Activated T-helper 17 cell treated with anti-CD3 and anti-CD28 coated beads, Interleukin-2, amount 50 U/mL, for 72 hours (primary cell): Measurements from ENCODE around the gene CUL4A. TPM values are rescaled to one million over a fixed set of nuclear protein-coding genes. Genes with fewer than 3 reads are reported as not detected.
"Not testable (repeated sequence)": the region's sequence is repeated elsewhere in the genome, so short reads cannot be mapped to it uniquely, and the experiment has no call there.

ENCODE experiments used
- ATAC-seq: fragments of 150-1000 bp; cut with Tn5 transposase; replicated peaks from 2 replicates; pipeline ENCODE4 v1.10.0; 2021; ENCODE audit warnings: mild to moderate bottlenecking, moderate library complexity
- H3K27ac Mint-ChIP-seq: one replicate; pipeline ENCODE4 v1.8.0; 2022; ENCODE audit warnings: mixed read lengths
- H3K27me3 Mint-ChIP-seq: one replicate; pipeline ENCODE4 v1.8.0; 2022; ENCODE audit warnings: mixed read lengths
- H3K36me3 Mint-ChIP-seq: one replicate; pipeline ENCODE4 v1.8.0; 2022; ENCODE audit warnings: low read depth, mild to moderate bottlenecking, mixed read lengths
- H3K4me1 Mint-ChIP-seq: one replicate; pipeline ENCODE4 v1.8.0; 2022; ENCODE audit warnings: mixed read lengths
- H3K4me3 Mint-ChIP-seq: one replicate; pipeline ENCODE4 v1.8.0; 2022; ENCODE audit warnings: mild to moderate bottlenecking, mixed read lengths
- H3K9me3 Mint-ChIP-seq: one replicate; pipeline ENCODE4 v1.8.0; 2022; ENCODE audit warnings: mixed read lengths
- total RNA-seq, 2 donors: library from RNA; stranded (reverse); gene quantifications; one replicate each; pipeline ENCODE4 v1.2.3, GENCODE V29; 2022

Gene CUL4A
- total RNA-seq = 100 to 1,000 TPM in 1 of 2 donors, 10 to 100 TPM in 1; 98.9 to 100 TPM

DNA sequence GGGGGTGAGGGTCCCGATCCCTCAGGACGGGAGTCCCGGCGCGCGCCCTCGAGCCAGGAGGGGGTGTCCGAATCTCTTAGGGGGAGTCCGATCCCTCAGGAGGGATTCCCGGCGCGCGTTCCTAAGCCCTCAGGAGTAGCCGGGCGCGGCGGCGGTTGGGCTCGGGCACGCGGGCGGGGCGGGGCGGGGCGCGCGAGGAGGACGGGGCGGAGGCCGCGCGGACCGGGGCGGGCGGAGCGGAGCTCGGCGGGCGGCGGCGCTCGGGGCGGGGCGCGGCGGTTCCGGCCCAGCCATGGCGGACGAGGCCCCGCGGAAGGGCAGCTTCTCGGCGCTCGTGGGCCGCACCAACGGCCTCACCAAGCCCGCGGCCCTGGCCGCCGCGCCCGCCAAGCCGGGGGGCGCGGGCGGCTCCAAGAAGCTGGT, at the start of gene CUL4A:
Gene CUL4A (plus strand): TSS at position 278 of the 423 bp plus-strand sequence. CDS start 15 bp downstream, at position 293.
- peak within 1 kb of the TSS; percentile 97 for H3K4me3 Mint-ChIP-seq
- H3K27me3 Mint-ChIP-seq = no peaks in the 10 kb centered on the region
- peak; percentile 64 for ATAC-seq
- peaks cover 69% of the 10 kb centered on the region for H3K36me3 Mint-ChIP-seq
- H3K4me1 Mint-ChIP-seq = peaks cover 36% of the 10 kb centered on the region
- H3K27ac Mint-ChIP-seq = peak within 1 kb of the TSS; percentile 65
- no peaks in the 10 kb centered on the region for H3K9me3 Mint-ChIP-seq

GRCh38 chr13:113159701-113160100, 49.7 kb upstream of the CUL4A start:
- Mint-ChIP-seq H3K27me3 (no peaks in the 10 kb centered on the region), H3K4me1 (peaks cover 2% of the 10 kb centered on the region), H3K36me3 (peaks cover 4% of the 10 kb centered on the region), H3K4me3 (peak overlapping the region; percentile 63), H3K27ac (no peak overlapping the region), H3K9me3 (peaks cover 6% of the 10 kb centered on the region)
- ATAC-seq = no peak

DNA sequence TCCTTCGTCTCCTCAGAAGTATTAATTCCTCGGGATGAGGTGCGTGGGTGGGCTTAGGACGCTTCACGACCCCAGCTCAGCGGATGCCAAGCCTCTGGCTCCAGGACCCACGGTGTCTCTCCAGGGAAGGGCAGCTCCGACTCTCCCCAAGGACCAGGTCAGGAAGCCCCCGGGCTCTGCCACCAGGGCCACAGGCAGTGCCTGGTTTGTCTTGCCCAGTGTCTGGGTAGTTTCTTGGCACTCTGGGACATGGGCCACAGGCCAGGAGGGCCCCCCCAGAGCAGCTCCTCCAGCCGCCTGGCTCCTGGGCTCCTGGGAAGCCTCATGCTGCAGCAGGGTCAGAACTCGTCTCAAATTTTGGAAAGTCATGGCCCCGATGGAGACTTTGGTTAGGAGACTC, 48.4 kb upstream of the CUL4A start:
- Mint-ChIP-seq H3K4me3 (peak overlapping the region; percentile 63), H3K27me3 (no peaks in the 10 kb centered on the region), H3K36me3 (peaks cover 2% of the 10 kb centered on the region), H3K27ac (peak overlapping the region; percentile 83), H3K9me3 (no peaks in the 10 kb centered on the region), H3K4me1 (peaks cover 14% of the 10 kb centered on the region)
- no peak for ATAC-seq

DNA sequence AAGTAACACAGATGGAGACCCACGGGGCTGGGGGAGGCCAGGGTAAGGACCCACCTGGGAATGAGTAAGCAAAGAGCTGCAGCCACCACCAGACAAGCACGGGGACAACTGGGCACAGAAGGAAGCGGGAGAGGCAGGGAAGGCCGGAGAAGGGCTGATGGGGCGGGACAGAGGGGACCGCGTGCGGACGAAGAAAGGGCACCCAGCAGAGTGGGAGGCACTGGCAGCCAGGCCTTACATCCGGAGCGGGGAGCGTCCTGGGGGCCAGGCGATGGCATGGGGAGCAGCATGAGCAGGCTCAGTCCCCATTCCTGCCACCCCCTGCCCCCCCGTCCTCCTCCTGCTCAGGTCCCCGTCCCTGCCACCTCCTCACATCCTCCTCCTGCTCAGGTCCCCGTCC, 48.0 kb upstream of the CUL4A start:
- Mint-ChIP-seq H3K9me3 (no peaks in the 10 kb centered on the region), H3K27ac (peak overlapping the region; percentile 83), H3K4me1 (peaks cover 19% of the 10 kb centered on the region), H3K27me3 (no peaks in the 10 kb centered on the region), H3K4me3 (peak overlapping the region; percentile 63), H3K36me3 (peaks cover 6% of the 10 kb centered on the region)
- ATAC-seq = peak; percentile 22

DNA sequence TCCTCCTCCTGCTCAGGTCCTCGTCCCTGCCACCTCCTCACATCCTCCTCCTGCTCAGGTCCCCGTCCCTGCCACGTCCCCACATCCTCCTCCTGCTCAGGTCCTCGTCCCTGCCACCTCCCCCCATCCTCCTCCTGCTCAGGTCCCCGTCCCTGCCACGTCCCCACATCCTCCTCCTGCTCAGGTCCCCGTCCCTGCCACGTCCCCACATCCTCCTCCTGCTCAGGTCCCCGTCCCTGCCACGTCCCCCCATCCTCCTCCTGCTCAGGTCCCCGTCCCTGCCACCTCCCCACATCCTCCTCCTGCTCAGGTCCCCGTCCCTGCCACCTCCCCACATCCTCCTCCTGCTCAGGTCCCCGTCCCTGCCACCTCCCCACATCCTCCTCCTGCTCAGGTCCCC, 47.4 kb upstream of the CUL4A start:
- not testable (repeated sequence) for H3K4me3 Mint-ChIP-seq, H3K27me3 Mint-ChIP-seq, H3K36me3 Mint-ChIP-seq, ATAC-seq, H3K9me3 Mint-ChIP-seq, H3K27ac Mint-ChIP-seq
- H3K4me1 Mint-ChIP-seq = peaks cover 21% of the 10 kb centered on the region

DNA sequence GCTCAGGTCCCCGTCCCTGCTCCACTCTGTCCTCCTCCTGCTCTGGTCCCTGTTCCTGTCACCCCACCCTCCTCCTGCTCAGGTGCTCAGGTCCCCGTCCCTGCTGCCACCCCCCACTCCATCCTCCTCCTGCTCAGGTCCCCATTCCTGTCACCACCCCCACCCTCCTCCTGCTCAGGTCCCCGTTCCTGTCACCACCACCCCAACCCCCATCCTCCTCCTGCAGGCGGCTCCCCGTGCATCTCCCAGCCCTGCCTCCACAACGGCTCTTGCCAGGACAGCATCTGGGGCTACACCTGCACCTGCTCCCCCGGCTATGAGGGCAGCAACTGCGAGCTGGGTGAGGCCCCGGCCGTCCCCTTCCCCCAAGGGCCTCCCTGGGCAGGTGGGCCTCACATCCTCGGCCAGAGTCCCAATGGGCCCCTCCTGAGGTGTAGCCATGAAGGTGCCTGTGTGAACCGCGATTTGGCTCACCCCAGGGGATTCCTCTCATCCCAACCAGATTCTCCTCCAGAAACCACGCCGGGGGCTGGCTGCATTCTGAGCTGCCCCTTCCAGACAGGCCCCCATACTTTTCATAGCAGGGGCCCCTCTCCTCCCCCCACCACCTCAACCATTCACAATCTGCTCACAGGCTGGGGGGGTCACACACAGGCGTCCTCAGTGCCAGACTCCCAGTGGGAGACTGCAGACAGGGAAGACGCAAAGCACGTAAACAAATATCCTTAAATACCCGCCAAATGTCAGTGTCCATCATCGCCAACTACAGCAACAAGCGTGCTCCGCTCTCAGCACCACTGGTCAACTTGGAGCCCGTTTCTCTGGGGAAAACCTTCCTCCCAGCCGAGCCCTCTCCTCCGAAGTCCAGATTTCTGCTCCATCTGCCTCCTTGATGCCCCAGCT, 46.4 kb upstream of the CUL4A start:
- Mint-ChIP-seq H3K27me3 (no peaks in the 10 kb centered on the region), H3K27ac (peak overlapping the region; percentile 67), H3K36me3 (peaks cover 12% of the 10 kb centered on the region), H3K9me3 (peaks cover 4% of the 10 kb centered on the region), H3K4me1 (peaks cover 21% of the 10 kb centered on the region), H3K4me3 (peak overlapping the region; percentile 65)
- ATAC-seq = peak; percentile 32

- Mint-ChIP-seq H3K9me3 (peaks cover 4% of the 10 kb centered on the region), H3K27me3 (no peaks in the 10 kb centered on the region), H3K4me3 (no peak overlapping the region), H3K36me3 (peaks cover 26% of the 10 kb centered on the region), H3K4me1 (peaks cover 21% of the 10 kb centered on the region), H3K27ac (no peak overlapping the region)
- no peak for ATAC-seq
These were observed 44.9 kb upstream of the CUL4A start for GRCh38 chr13:113164492-113164891.

DNA sequence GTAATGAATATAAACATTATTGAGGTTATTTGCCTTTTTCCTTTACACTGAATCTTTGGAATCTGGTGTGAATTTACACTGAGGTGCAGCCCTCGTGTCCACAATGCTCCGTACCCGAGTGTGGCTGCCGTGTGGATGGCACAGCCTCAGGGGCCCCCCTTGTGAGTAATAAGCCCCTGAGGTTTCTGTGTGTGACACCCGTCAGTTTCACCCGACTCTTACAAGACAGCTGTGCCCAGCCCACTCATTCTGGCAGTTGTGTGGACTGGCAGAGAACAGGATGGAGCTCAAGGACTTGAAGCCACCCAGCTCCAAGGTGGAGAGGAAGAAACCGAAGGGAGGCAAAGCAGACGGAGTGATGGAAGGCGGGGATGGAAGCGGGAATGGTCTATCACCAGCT, 43.1 kb upstream of the CUL4A start:
- peaks cover 4% of the 10 kb centered on the region for H3K9me3 Mint-ChIP-seq
- peak overlapping the region; percentile 48 for H3K4me3 Mint-ChIP-seq
- H3K27ac Mint-ChIP-seq = peak overlapping the region; percentile 60
- peaks cover 21% of the 10 kb centered on the region for H3K4me1 Mint-ChIP-seq
- H3K27me3 Mint-ChIP-seq = no peaks in the 10 kb centered on the region
- peaks cover 40% of the 10 kb centered on the region for H3K36me3 Mint-ChIP-seq
- ATAC-seq = peak; percentile 87

GRCh38 chr13:113166681-113167080, 42.7 kb upstream of the CUL4A start:
- Mint-ChIP-seq H3K27me3 (no peaks in the 10 kb centered on the region), H3K9me3 (peaks cover 4% of the 10 kb centered on the region), H3K27ac (peak overlapping the region; percentile 60), H3K4me1 (peaks cover 21% of the 10 kb centered on the region), H3K4me3 (peak overlapping the region; percentile 48), H3K36me3 (peaks cover 44% of the 10 kb centered on the region)
- ATAC-seq = no peak

- Mint-ChIP-seq H3K36me3 (peaks cover 49% of the 10 kb centered on the region), H3K4me1 (peaks cover 21% of the 10 kb centered on the region), H3K27ac (no peak overlapping the region), H3K27me3 (no peaks in the 10 kb centered on the region), H3K9me3 (peaks cover 4% of the 10 kb centered on the region), H3K4me3 (no peak overlapping the region)
- ATAC-seq = no peak
These were observed 42.3 kb upstream of the CUL4A start for GRCh38 chr13:113167155-113167554.

- Mint-ChIP-seq H3K27ac (no peak overlapping the region), H3K27me3 (no peaks in the 10 kb centered on the region), H3K4me1 (peaks cover 21% of the 10 kb centered on the region), H3K9me3 (peaks cover 4% of the 10 kb centered on the region), H3K36me3 (peaks cover 52% of the 10 kb centered on the region), H3K4me3 (no peak overlapping the region)
- no peak for ATAC-seq
These were observed 41.8 kb upstream of the CUL4A start for GRCh38 chr13:113167575-113167974.

DNA sequence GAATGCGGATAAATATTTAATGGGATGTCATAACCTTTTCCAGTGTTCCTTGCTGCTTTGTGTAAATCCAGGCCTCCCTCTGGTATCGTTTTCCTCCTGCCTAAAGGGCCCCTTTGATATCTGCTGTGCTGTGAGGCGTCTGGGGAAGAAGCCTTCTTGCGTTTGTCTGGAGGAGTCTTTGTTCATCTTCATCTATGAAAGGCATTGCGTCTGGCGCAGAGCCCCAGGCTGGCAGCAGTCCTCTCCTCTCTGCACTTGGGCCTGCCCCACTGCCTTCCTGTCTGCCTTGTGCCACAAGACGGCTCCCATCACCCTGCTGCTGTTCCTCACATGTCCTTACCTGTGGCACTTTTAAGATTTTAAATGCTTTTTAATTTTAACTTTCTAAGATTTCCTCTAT, 41.2 kb upstream of the CUL4A start:
- peaks cover 4% of the 10 kb centered on the region for H3K9me3 Mint-ChIP-seq
- peaks cover 58% of the 10 kb centered on the region for H3K36me3 Mint-ChIP-seq
- H3K27me3 Mint-ChIP-seq = no peaks in the 10 kb centered on the region
- peaks cover 21% of the 10 kb centered on the region for H3K4me1 Mint-ChIP-seq
- no peak overlapping the region for H3K27ac Mint-ChIP-seq
- no peak overlapping the region for H3K4me3 Mint-ChIP-seq
- ATAC-seq = no peak

GRCh38 chr13:113169277-113170272, 39.8 kb upstream of the CUL4A start:
- Mint-ChIP-seq H3K27ac (no peak overlapping the region), H3K4me3 (no peak overlapping the region), H3K4me1 (peaks cover 19% of the 10 kb centered on the region), H3K27me3 (no peaks in the 10 kb centered on the region), H3K36me3 (peaks cover 70% of the 10 kb centered on the region), H3K9me3 (peaks cover 4% of the 10 kb centered on the region)
- peak; percentile 68 for ATAC-seq

DNA sequence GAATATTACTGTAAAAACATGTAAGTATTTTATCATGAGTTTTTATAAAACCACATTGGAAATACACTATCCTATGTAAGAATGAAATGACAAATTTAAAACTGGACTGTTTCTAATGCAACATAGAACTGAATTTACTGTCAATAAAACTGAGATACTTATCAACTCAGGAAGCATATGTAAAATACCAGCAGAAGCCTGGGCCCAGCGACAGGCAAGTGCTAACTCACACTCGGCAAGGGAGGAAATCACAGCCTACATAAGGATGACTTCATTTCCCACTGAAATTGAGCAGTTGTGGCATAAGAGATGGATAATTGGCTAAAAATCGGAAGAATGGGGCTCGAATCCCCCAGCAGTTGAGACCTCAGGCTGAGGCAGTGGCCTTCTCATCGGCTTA, 38.9 kb upstream of the CUL4A start:
- ATAC-seq = no peak
- peaks cover 79% of the 10 kb centered on the region for H3K36me3 Mint-ChIP-seq
- H3K9me3 Mint-ChIP-seq = peaks cover 4% of the 10 kb centered on the region
- no peak overlapping the region for H3K4me3 Mint-ChIP-seq
- H3K27me3 Mint-ChIP-seq = no peaks in the 10 kb centered on the region
- peak overlapping the region; percentile 15 for H3K27ac Mint-ChIP-seq
- H3K4me1 Mint-ChIP-seq = peaks cover 11% of the 10 kb centered on the region
